Thymus (tissue), 14 donors: ENCODE measurements around the gene RUSC1. TPM values are rescaled to one million over a fixed set of nuclear protein-coding genes. Genes with fewer than 3 reads are reported as not detected.

Experiments used
- DNase-seq, 9 donors: peaks; one replicate each; pipeline ENCODE4 v3.0.0-alpha.2; 2013; ENCODE audit warnings: low spot score in 9 of 9, low read depth in 6 of 9, missing footprints in 1 of 9
- H3K27ac ChIP-seq, 2 donors: one replicate each; pipeline ENCODE4 v1.5.1; 2013; ENCODE audit warnings: control low read depth in 1 of 2, low read depth in 1 of 2, low read length in 1 of 2, mild to moderate bottlenecking in 1 of 2, moderate library complexity in 1 of 2
- H3K27me3 ChIP-seq, 2 donors: one replicate each; pipeline ENCODE4 v1.5.1; 2013; ENCODE audit warnings: low read length in 1 of 2; ENCODE audit not compliant: control insufficient read depth in 2 of 2, insufficient read depth in 1 of 2
- H3K36me3 ChIP-seq, 2 donors: one replicate each; pipeline ENCODE4 v1.5.1; 2013; ENCODE audit warnings: low read length in 1 of 2, mild to moderate bottlenecking in 1 of 2, moderate library complexity in 1 of 2; ENCODE audit not compliant: control insufficient read depth in 2 of 2, insufficient read depth in 2 of 2
- H3K4me1 ChIP-seq, 2 donors: one replicate each; pipeline ENCODE4 v1.5.1; 2013; ENCODE audit warnings: low read length in 2 of 2; ENCODE audit not compliant: control insufficient read depth in 2 of 2, insufficient read depth in 2 of 2
- H3K4me3 ChIP-seq, 2 donors: one replicate each; pipeline ENCODE4 v1.5.1; 2013; ENCODE audit warnings: low read length in 2 of 2, control low read depth in 1 of 2, mild to moderate bottlenecking in 1 of 2
- H3K9me3 ChIP-seq, 2 donors: one replicate each; pipeline ENCODE4 v1.5.1; 2013; ENCODE audit warnings: low read length in 1 of 2, mild to moderate bottlenecking in 1 of 2; ENCODE audit not compliant: control insufficient read depth in 2 of 2, insufficient read depth in 1 of 2
- WGBS: extraction: QIAGEN DNeasy Blood & Tissue Kit; methylation state at CpG from one replicate; pipeline ENCODE4 v1.1.7; 2013; 5-methylcytosine and 5-hydroxymethylcytosine counted together
- long read RNA-seq, 10 donors: transcript quantifications; one replicate each; lab custom pipeline, GENCODE V29; 2026
- polyA plus RNA-seq: library from polyadenylated mRNA; stranded (reverse); fragments of 200-250 nt; gene quantifications from one replicate; pipeline ENCODE4 v1.2.3, GENCODE V29; 2013
- total RNA-seq: library from RNA; stranded (reverse); fragments of 120-200 nt; gene quantifications from one replicate; pipeline ENCODE4 v1.2.4, GENCODE V29; 2013
- donor health status: healthy.

Gene RUSC1
- total RNA-seq (7.5 TPM), polyA plus RNA-seq (18.0 TPM)
- long read RNA-seq, donor 1, partial matches to known transcripts: 0 of 1 reads
- long read RNA-seq, donor 1, other reads (novel, unspliced or antisense): 0 of 1 reads
- long read RNA-seq, donor 2, partial matches to known transcripts: 0 of 5 reads
- long read RNA-seq, donor 2, other reads (novel, unspliced or antisense): 0 of 5 reads
- long read RNA-seq, donor 3, transcript RUSC1-203 (9 exons, 1,968 nt): major isoform, 5 of 16 reads
- long read RNA-seq, donor 3, partial matches to known transcripts: 5 of 16 reads
- long read RNA-seq, donor 3, other reads (novel, unspliced or antisense): 0 of 16 reads
- long read RNA-seq, donor 4, partial matches to known transcripts: 0 of 1 reads
- long read RNA-seq, donor 4, other reads (novel, unspliced or antisense): 0 of 1 reads
- long read RNA-seq, donor 5, partial matches to known transcripts: 0 of 3 reads
- long read RNA-seq, donor 5, other reads (novel, unspliced or antisense): 0 of 3 reads
- long read RNA-seq, donor 6, partial matches to known transcripts: 0 of 7 reads
- long read RNA-seq, donor 6, other reads (novel, unspliced or antisense): 0 of 7 reads
- long read RNA-seq, donor 7, partial matches to known transcripts: 0 of 2 reads
- long read RNA-seq, donor 7, other reads (novel, unspliced or antisense): 0 of 2 reads
- long read RNA-seq, donor 8, partial matches to known transcripts: 0 of 3 reads
- long read RNA-seq, donor 8, other reads (novel, unspliced or antisense): 0 of 3 reads
- long read RNA-seq, donor 9, partial matches to known transcripts: 0 of 3 reads
- long read RNA-seq, donor 9, other reads (novel, unspliced or antisense): 0 of 3 reads
- long read RNA-seq, donor 10, partial matches to known transcripts: 0 of 5 reads
- long read RNA-seq, donor 10, other reads (novel, unspliced or antisense): 0 of 5 reads

DNA sequence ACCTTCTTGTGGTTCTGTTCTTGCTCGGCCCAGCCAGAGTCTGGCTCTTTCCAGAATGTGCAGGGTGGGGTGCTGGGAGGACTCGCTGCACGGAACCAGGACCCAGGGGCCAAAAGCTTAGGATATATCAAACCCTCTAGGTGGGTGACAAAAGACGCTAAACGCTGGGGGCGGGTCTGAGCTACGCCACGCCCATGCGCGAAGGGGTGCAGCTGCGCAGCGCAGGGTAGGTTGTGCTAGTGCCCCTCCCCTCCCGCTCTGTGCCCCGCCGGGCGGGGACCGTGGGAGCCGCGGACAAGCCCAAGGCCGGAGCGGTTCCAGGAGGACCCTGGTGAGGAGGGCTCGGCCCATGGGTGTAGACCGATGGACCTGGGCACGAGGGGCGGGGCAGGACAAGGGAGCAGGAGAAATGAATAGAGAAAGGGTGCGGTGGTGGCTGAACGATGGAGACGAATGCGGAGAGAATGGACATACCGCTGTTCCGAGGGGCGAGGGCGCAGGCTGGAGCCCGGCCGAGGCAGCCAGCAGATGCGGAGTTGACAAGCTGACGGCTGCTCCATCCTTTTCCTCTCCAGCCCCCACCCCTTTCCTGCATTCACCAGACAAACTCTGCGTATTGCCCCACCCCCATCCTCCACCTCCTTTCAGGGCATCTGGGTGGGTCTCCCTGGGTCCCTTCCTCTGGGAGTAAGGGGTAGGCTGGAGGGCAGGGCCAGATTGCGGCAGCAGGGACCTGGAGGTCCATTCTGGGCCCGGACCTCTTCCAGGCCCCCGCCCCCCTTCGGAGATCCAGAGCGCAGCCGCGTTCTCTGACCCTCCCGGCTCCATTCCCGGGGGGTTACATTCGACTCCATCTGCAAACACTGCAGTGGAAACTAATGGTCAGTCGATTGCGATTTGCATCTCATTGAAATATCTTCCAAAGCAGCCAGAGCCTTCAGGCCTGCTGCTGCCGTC lies at the start of gene RUSC1:
RUSC1 (plus strand) TSS at position 234 of the 957 bp plus-strand sequence. CDS start 880 bp downstream, outside the sequence.
- Histone ChIP-seq H3K27me3 (peaks cover 0 to 30% of the 10 kb centered on the region in 2 donors), H3K9me3 (no peaks in the 10 kb centered on the region), H3K4me3 (peak within 1 kb of the TSS; percentile 49 to 56), H3K36me3 (peaks cover 17 to 19% of the 10 kb centered on the region in 2 donors), H3K4me1 (peaks cover 8 to 52% of the 10 kb centered on the region in 2 donors), H3K27ac (peak within 1 kb of the TSS in 1 of 2 donors; percentile 24)
- WGBS: 25% methylated on average over 51 of the region's 51 CpGs
- DNase-seq: peak in 7 of 9 donors; percentile 47 to 86 (median 70)

GRCh38 chr1:155272466-155273342 lies 48.0 kb upstream of the RUSC1 start:
- Histone ChIP-seq H3K27me3 (peaks cover 0 to 6% of the 10 kb centered on the region in 2 donors), H3K4me3 (peak overlapping the region; percentile 81 to 95), H3K27ac (peak overlapping the region; percentile 81 to 92), H3K9me3 (no peaks in the 10 kb centered on the region), H3K4me1 (peaks cover 15 to 28% of the 10 kb centered on the region in 2 donors), H3K36me3 (peaks cover 32 to 33% of the 10 kb centered on the region in 2 donors)
- DNase-seq: peak in 2 of 9 donors; percentile 41 to 59
- 8% methylated on average over 44 of the region's 44 CpGs for WGBS

- Histone ChIP-seq H3K27me3 (peaks cover 0 to 12% of the 10 kb centered on the region in 2 donors), H3K4me3 (peak within 1 kb of the TSS; percentile 81 to 95), H3K27ac (peak within 1 kb of the TSS; percentile 81 to 92), H3K9me3 (no peaks in the 10 kb centered on the region), H3K36me3 (peaks cover 23 to 24% of the 10 kb centered on the region in 2 donors), H3K4me1 (peaks cover 20 to 37% of the 10 kb centered on the region in 2 donors)
- 19% methylated on average over 61 of the region's 61 CpGs for WGBS
- peak in 8 of 9 donors; percentile 80 to 96 (median 90) for DNase-seq
Observed at GRCh38 chr1:155273343-155274245, 47.1 kb upstream of the RUSC1 start, which contains the start of gene CLK2. Gene CLK2 (minus strand): TSS chr1:155273504. CDS start chr1:155270977, 2,527 bp downstream.

- 1% methylated on average over 68 of the region's 68 CpGs for WGBS
- Histone ChIP-seq H3K27me3 (peaks cover 0 to 19% of the 10 kb centered on the region in 2 donors), H3K36me3 (no peaks in the 10 kb centered on the region), H3K4me3 (peak within 1 kb of the TSS; percentile 46 to 64), H3K4me1 (peaks cover 19 to 38% of the 10 kb centered on the region in 2 donors), H3K9me3 (no peaks in the 10 kb centered on the region), H3K27ac (peak within 1 kb of the TSS; percentile 32 to 47)
- DNase-seq: peak; percentile 83 to 95 (median 90)
Observed at GRCh38 chr1:155277070-155277901, 43.4 kb upstream of the RUSC1 start, which contains the start of gene HCN3. Gene HCN3 (plus strand): TSS chr1:155277463. CDS start chr1:155277591, 128 bp downstream.

DNA sequence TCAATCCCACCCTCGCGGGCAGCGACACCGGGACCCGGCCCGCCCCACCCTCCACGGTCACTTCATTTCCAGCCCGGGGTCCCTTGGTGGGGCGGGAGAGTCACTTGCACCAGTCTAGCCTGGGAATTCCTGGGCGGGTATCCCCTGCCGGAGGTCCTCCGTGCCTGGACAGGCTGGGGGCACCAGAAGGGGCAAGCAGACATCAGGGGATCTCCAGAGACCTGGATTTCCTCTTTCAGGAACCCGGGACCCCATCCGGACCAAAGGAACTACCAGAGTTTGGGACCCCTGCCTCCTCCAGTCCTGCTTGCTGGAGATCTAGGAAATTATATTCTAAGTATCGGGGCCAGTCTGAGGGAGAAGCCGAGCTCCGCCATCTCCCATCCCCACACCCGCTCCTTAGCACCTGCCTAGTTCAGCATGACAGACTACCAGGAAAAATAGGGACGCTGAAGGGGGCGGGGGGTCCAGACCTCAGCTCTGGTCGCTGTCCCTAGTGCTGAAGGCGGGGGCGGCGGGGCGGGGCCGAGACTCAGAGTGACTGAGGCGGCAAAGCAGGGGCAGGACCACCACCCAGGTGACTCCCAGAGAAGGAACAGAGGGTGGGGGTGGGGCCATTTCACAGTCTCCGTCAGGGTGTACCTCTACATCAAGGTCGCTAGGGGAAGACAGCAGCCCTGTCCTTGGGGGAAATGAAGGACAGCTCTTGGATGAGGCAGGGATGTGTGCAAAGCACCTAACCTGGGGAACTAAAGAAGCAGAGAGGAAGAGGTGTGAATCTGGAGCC lies 42.6 kb upstream of the RUSC1 start:
- H3K9me3 ChIP-seq: no peaks in the 10 kb centered on the region
- peak in 7 of 9 donors; percentile 45 to 87 (median 78) for DNase-seq
- peaks cover 17 to 33% of the 10 kb centered on the region in 2 donors for H3K4me1 ChIP-seq
- H3K27me3 ChIP-seq: peaks cover 0 to 19% of the 10 kb centered on the region in 2 donors
- peak overlapping the region; percentile 46 to 64 for H3K4me3 ChIP-seq
- peak overlapping the region in 1 of 2 donors; percentile 32 for H3K27ac ChIP-seq
- H3K36me3 ChIP-seq: no peaks in the 10 kb centered on the region
- 1% methylated on average over 29 of the region's 29 CpGs for WGBS

GRCh38 chr1:155278689-155279160 lies 42.0 kb upstream of the RUSC1 start:
- Histone ChIP-seq H3K27ac (no peak overlapping the region), H3K36me3 (no peaks in the 10 kb centered on the region), H3K4me3 (no peak overlapping the region), H3K27me3 (peaks cover 0 to 19% of the 10 kb centered on the region in 2 donors), H3K4me1 (peaks cover 16 to 29% of the 10 kb centered on the region in 2 donors), H3K9me3 (no peaks in the 10 kb centered on the region)
- DNase-seq: no peak
- 80% methylated on average over 10 of the region's 10 CpGs for WGBS
